Liver (tissue), 3 donors: ENCODE measurements around the gene C12orf75.

Source experiments
- ATF3 ChIP-seq: IDR thresholded peaks from 2 replicates; pipeline ENCODE4 v1.6.1; 2016; ENCODE audit warnings: antibody characterized with exemption
- CTCF ChIP-seq: fragments of 150-350 bp; IDR thresholded peaks from 2 replicates; pipeline ENCODE4 v1.5.1; 2017; ENCODE audit warnings: improper control_type of control experiment, low read depth, low read length; ENCODE audit not compliant: missing input control
- FOXA1 ChIP-seq: IDR thresholded peaks from 2 replicates; pipeline ENCODE4 v1.6.1; 2016; ENCODE audit warnings: antibody characterized with exemption
- GABPA ChIP-seq, 2 donors: IDR thresholded peaks in 1 of 2; conservative IDR thresholded peaks in 1 of 2; 2 replicates each; pipeline ENCODE4 v1.6.1; 2016; ENCODE audit warnings: antibody characterized with exemption in 2 of 2, mild to moderate bottlenecking in 1 of 2, moderate library complexity in 1 of 2
- HNF4A ChIP-seq, 2 donors: conservative IDR thresholded peaks; 2 replicates each; pipeline ENCODE4 v1.6.1; 2016; ENCODE audit warnings: antibody characterized with exemption in 2 of 2, mild to moderate bottlenecking in 2 of 2
- MAX ChIP-seq: IDR thresholded peaks from 2 replicates; pipeline ENCODE4 v1.6.1; 2016; ENCODE audit warnings: antibody characterized with exemption
- REST ChIP-seq: IDR thresholded peaks from 2 replicates; pipeline ENCODE4 v1.6.1; 2016; ENCODE audit warnings: antibody characterized with exemption, mild to moderate bottlenecking
- SP1 ChIP-seq: IDR thresholded peaks from 2 replicates; pipeline ENCODE4 v1.6.1; 2018; ENCODE audit warnings: antibody characterized with exemption, mild to moderate bottlenecking
- TAF1 ChIP-seq: conservative IDR thresholded peaks from 2 replicates; pipeline ENCODE4 v1.6.1; 2016; ENCODE audit warnings: antibody characterized with exemption, mild to moderate bottlenecking
- YY1 ChIP-seq: IDR thresholded peaks from 2 replicates; pipeline ENCODE4 v1.6.1; 2016; ENCODE audit warnings: antibody characterized with exemption, mild to moderate bottlenecking
- donor health status: healthy.
- donor health status: healthy.

- no peak for TF ChIP-seq CTCF
- TF ChIP-seq HNF4A (conservative IDR thresholded peaks at IDR 0.05): no peak
- TF ChIP-seq SP1: no peak
- TF ChIP-seq REST: no peak
- TF ChIP-seq ATF3: no peak
- no peak for TF ChIP-seq MAX
- TF ChIP-seq TAF1: no peak
- TF ChIP-seq YY1: no peak
- TF ChIP-seq GABPA (IDR thresholded peaks at IDR 0.05 in 1 of 2, conservative IDR thresholded peaks at IDR 0.05 in 1 of 2): no peak
- TF ChIP-seq FOXA1: no peak
Observed at GRCh38 chr12:105294886-105295479, 35.5 kb upstream of the C12orf75 start.
